BJ (cell line): ENCODE results near the gene DPEP2NB. TPM values are rescaled to one million over a fixed set of nuclear protein-coding genes. Genes with fewer than 3 reads are reported as not detected.

Source experiments
- CTCF ChIA-PET: fragments of 350-600 bp; formaldehyde crosslinking; extraction: SDS; loops from one replicate; lab custom pipeline; 2021; ENCODE audit warnings: antibody characterized with exemption, inconsistent platforms; lab: Yijun Ruan, JAX
- POLR2A ChIA-PET: fragments of 300-600 bp; sonication (Branson Sonifier 250); formaldehyde crosslinking; extraction: SDS; loops from one replicate; lab custom pipeline; 2021; ENCODE audit warnings: antibody characterized with exemption; lab: Charles Lee
- DNase-seq: peaks from one replicate; pipeline ENCODE4 v3.0.0-alpha.2; 2011; ENCODE audit warnings: low read depth
- H3K27me3 ChIP-seq: 2 replicates; pipeline ENCODE4 v1.6.0; 2011; ENCODE audit warnings: low read length; ENCODE audit not compliant: control insufficient read depth, insufficient read depth
- H3K36me3 ChIP-seq: 2 replicates; pipeline ENCODE4 v1.5.1; 2011; ENCODE audit warnings: low read length; ENCODE audit not compliant: control insufficient read depth, insufficient read depth
- H3K4me3 ChIP-seq: 2 replicates; pipeline ENCODE4 v1.5.1; 2011; ENCODE audit warnings: low read depth, mild to moderate bottlenecking, control low read depth, low read length
- CTCF ChIP-seq: IDR thresholded peaks from 2 replicates; pipeline ENCODE4 v1.5.1; 2011; ENCODE audit warnings: low read depth, mild to moderate bottlenecking, control low read depth, inconsistent platforms, low read length, moderate library complexity; ENCODE audit not compliant: insufficient read depth
- polyA minus RNA-seq: library from RNA; depleted of rRNA, polyadenylated mRNA; stranded (reverse); fragments of >200 nt; gene quantifications from 2 replicates; pipeline ENCODE4 v1.2.3, GENCODE V29; 2011; rRNA and poly(A)+ RNA removed
- polyA plus RNA-seq: library from polyadenylated mRNA; depleted of rRNA; stranded (reverse); fragments of >200 nt; gene quantifications from 2 replicates; pipeline ENCODE4 v1.2.3, GENCODE V29; 2011; rRNA removed

The DPEP2NB gene
- not detected in 2 replicates for polyA plus RNA-seq
- not detected in 2 replicates for polyA minus RNA-seq

- Histone ChIP-seq H3K27me3 (no peaks in the 10 kb centered on the region), H3K4me3 (no peak within 1 kb of the TSS), H3K36me3 (no peaks in the 10 kb centered on the region)
- ChIA-PET CTCF (interaction anchor here (1.3 kb wide), 1 partner anchor 13 kb away, joined by 4 read pairs; no protein-coding TSS in a partner anchor), POLR2A (no interaction called here)
- TF ChIP-seq CTCF, result no peak
- DNase-seq, result no peak
These were observed at the start of gene DPEP2NB for GRCh38 chr16:68015681-68016080. DPEP2NB (minus strand) TSS chr16:68015911; CDS start chr16:68015770, 141 bp downstream.

- Histone ChIP-seq H3K4me3 (no peak overlapping the region), H3K36me3 (no peaks in the 10 kb centered on the region; the same call in 1 of the 2 replicates), H3K27me3 (no peaks in the 10 kb centered on the region)
- peak; percentile 92 for TF ChIP-seq CTCF
- CTCF ChIA-PET, result interaction anchor here (0.6 to 3.3 kb wide), 17 partner anchors 10 to 546 kb away, joined by 3 to 22 read pairs (median 4); partner anchors contain the start of genes DDX28, DPEP2 and DUS2
- POLR2A ChIA-PET, result interaction anchor here (0.6 kb wide), 1 partner anchor 37 kb away, joined by 3 read pairs; no protein-coding TSS in a partner anchor
- no peak for DNase-seq
These were observed 49.2 kb upstream of the DPEP2NB start for GRCh38 chr16:68064791-68065365.

DNA sequence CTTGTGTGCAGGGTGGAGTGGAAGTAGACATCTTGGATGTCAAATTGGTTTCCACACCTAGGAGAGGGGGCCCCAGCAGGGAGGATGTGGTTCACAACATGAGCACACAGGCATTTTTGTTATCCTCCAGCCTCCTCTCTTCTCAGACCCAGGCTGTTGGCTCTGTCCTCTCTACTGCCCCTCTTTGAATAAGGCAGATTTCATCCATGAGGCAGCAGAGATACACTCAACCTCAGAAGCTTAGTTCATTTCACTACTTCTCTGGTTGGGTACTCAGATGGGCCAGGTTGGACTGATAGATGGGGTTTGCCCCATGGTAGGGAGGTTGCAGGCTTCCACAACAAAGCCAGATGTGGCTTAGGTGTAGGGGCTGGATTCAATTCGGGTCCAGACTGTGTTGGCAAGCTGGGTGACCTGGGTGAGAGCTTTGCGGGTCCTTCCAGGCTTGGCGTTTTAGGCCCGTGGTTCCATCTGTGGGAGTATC, 47.2 kb upstream of the DPEP2NB start:
- POLR2A ChIA-PET, result no interaction called here
- no peak for TF ChIP-seq CTCF
- DNase-seq, result no peak
- no peak overlapping the region for H3K4me3 ChIP-seq
- H3K36me3 ChIP-seq, result no peaks in the 10 kb centered on the region
- CTCF ChIA-PET, result interaction anchor here (1.5 to 1.9 kb wide), 3 partner anchors 23 to 167 kb away, joined by 3 to 5 read pairs (median 5); no protein-coding TSS in a partner anchor
- H3K27me3 ChIP-seq, result no peaks in the 10 kb centered on the region

- POLR2A ChIA-PET, result no interaction called here
- H3K27me3 ChIP-seq, result no peaks in the 10 kb centered on the region
- no peak overlapping the region for H3K4me3 ChIP-seq
- no peak for TF ChIP-seq CTCF
- CTCF ChIA-PET, result interaction anchor here (0.7 to 1.6 kb wide), 3 partner anchors 10 to 389 kb away, joined by 3 to 4 read pairs (median 3); no protein-coding TSS in a partner anchor
- no peaks in the 10 kb centered on the region for H3K36me3 ChIP-seq
- DNase-seq, result no peak
These were observed 45.7 kb upstream of the DPEP2NB start for GRCh38 chr16:68061396-68061795.

- no peak for DNase-seq
- ChIA-PET CTCF (interaction anchor here (1.6 kb wide), 1 partner anchor 19 kb away, joined by 3 read pairs; no protein-coding TSS in a partner anchor), POLR2A (no interaction called here)
- Histone ChIP-seq H3K4me3 (no peak overlapping the region), H3K36me3 (0 out of 2 replicates have a peak, but pooled peaks cover 3% of the 10 kb centered on the region), H3K27me3 (no peaks in the 10 kb centered on the region)
- TF ChIP-seq CTCF, result no peak
These were observed 44.1 kb upstream of the DPEP2NB start for GRCh38 chr16:68059804-68060203.
